Measurements from ENCODE around the gene PTPN2.

PTPN2 gene

DNA sequence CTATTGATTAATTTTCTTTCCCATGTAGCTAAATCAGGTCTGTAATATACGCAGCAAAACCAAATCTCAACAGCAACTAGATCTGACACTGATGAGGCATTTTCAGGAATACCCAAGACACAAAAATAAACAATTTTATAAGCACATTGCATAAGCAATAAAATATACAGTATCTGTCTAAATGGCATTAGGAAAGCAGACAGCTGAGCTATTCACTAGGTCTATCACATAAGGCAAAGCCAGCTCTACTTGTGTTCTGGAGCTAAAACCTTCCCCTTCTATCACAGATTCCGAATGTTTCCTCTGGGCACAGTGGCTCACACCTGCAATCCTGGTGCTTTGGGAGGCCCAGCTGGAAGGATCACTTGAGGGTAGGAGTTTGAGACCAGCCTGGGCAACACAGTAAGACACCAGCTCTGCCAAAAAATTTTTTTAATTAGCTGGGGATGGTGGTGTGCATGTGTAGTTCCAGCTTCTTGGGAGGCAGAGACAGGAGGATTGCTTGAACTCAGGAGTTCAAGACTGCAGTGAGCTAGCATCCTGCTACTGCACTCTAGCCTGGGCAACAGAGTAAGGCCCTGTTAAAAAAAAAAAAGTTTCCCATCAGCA is 21.1 kb downstream of the PTPN2 start:
- no peak for TF ChIP-seq JUND (IDR thresholded peaks at IDR 0.05; ENCODE audit: low read depth)
- in situ Hi-C loops (cut with HindIII; ENCODE audit: low pct_unique_long_range_greater_than_20kb, low sequenced_read_pairs) = no loop called here
- DNase-seq (ENCODE audit: low read depth in 1 of 2, low spot score in 1 of 2) = no peak

DNA sequence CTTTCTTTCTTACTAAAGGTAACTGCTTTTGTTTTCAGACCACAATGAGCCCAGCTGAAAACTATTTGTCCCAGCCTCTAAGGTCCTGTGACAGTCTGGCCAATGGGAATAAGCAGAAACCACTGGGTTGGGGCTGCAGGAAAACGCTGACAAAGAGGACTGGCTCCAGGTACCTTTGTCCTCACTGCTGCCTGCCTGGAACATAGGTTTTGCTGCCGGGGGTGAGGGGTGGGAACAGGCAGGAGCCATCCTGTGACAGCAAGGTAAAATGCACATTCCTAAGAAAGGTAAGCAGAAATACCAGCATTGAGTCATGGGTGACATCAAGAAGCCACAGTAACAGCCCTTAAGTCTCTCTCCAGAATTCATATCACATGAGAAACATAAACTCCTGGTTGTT is 21.6 kb downstream of the PTPN2 start:
- TF ChIP-seq JUND (IDR thresholded peaks at IDR 0.05; ENCODE audit: low read depth) = no peak
- peak in 1 of 2 experiments; percentile 54 for DNase-seq (ENCODE audit: low read depth in 1 of 2, low spot score in 1 of 2)
- in situ Hi-C loops (cut with HindIII; ENCODE audit: low pct_unique_long_range_greater_than_20kb, low sequenced_read_pairs) = no loop called here

GRCh38 chr18:12861637-12862036 is 22.4 kb downstream of the PTPN2 start:
- no peak for TF ChIP-seq JUND (IDR thresholded peaks at IDR 0.05; ENCODE audit: low read depth)
- no peak for DNase-seq (ENCODE audit: low read depth in 1 of 2, low spot score in 1 of 2)
- in situ Hi-C loops (cut with HindIII; ENCODE audit: low pct_unique_long_range_greater_than_20kb, low sequenced_read_pairs) = no loop called here

- in situ Hi-C loops (cut with HindIII; ENCODE audit: low pct_unique_long_range_greater_than_20kb, low sequenced_read_pairs) = no loop called here
- DNase-seq (ENCODE audit: low read depth in 1 of 2, low spot score in 1 of 2) = no peak
- TF ChIP-seq JUND (IDR thresholded peaks at IDR 0.05; ENCODE audit: low read depth) = no peak
Observed at GRCh38 chr18:12860530-12860929, 23.5 kb downstream of the PTPN2 start.

- DNase-seq (ENCODE audit: low read depth in 1 of 2, low spot score in 1 of 2) = no peak
- no peak for TF ChIP-seq JUND (IDR thresholded peaks at IDR 0.05; ENCODE audit: low read depth)
- in situ Hi-C loops (cut with HindIII; ENCODE audit: low pct_unique_long_range_greater_than_20kb, low sequenced_read_pairs) = no loop called here
Observed at GRCh38 chr18:12858991-12859390, 25.0 kb downstream of the PTPN2 start.

- DNase-seq (ENCODE audit: low read depth in 1 of 2, low spot score in 1 of 2) = no peak
- in situ Hi-C loops (cut with HindIII; ENCODE audit: low pct_unique_long_range_greater_than_20kb, low sequenced_read_pairs) = no loop called here
- TF ChIP-seq JUND (IDR thresholded peaks at IDR 0.05; ENCODE audit: low read depth) = no peak
Observed at GRCh38 chr18:12857991-12858544, 26.0 kb downstream of the PTPN2 start.

- no peak for DNase-seq (ENCODE audit: low read depth in 1 of 2, low spot score in 1 of 2)
- in situ Hi-C loops (cut with HindIII; ENCODE audit: low pct_unique_long_range_greater_than_20kb, low sequenced_read_pairs) = no loop called here
- no peak for TF ChIP-seq JUND (IDR thresholded peaks at IDR 0.05; ENCODE audit: low read depth)
Observed at GRCh38 chr18:12857215-12857905, 26.7 kb downstream of the PTPN2 start.

DNA sequence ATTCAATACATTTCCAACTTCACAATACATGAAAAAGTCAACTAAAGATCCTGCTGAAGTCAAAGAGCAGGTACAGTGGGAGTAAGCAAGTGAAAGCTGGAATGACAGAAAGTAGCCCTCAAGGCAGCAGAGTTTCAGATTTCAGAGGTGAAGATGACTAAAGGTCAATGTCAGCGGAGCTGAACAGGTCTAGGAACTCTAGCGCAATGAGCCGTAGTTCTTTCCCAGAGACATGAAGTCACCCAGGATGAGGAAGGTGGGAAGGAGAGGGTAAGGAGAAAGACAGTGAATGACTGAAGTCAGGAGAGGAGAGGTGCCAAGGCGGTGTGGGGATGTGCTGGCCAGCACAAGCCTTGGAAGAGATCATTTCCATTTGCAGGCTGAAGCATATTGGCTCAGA is 28.1 kb downstream of the PTPN2 start:
- in situ Hi-C loops (cut with HindIII; ENCODE audit: low pct_unique_long_range_greater_than_20kb, low sequenced_read_pairs) = no loop called here
- no peak for DNase-seq (ENCODE audit: low read depth in 1 of 2, low spot score in 1 of 2)
- TF ChIP-seq JUND (IDR thresholded peaks at IDR 0.05; ENCODE audit: low read depth) = no peak

- no peak for DNase-seq (ENCODE audit: low read depth in 1 of 2, low spot score in 1 of 2)
- in situ Hi-C loops (cut with HindIII; ENCODE audit: low pct_unique_long_range_greater_than_20kb, low sequenced_read_pairs) = no loop called here
- no peak for TF ChIP-seq JUND (IDR thresholded peaks at IDR 0.05; ENCODE audit: low read depth)
Observed at GRCh38 chr18:12852566-12853315, 31.3 kb downstream of the PTPN2 start.

DNA sequence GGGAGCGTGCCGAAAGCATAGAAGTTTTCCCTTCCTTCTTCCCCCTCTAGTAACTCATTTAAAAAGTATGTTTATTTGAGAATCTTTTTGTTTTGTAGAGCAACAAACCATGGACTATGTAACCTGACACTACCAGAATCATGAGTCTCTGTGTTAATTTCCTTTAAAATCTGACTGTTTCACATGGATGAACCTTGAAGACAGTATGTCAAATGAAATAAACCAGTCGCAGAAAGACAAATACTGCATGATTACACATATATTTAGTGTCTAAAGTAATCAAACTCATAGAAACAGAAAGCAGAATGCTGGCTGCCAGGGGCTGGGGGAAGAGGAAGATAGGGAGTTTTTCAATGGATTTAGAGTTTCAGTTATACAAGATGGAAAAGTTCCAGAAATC is 32.3 kb downstream of the PTPN2 start:
- TF ChIP-seq JUND (IDR thresholded peaks at IDR 0.05; ENCODE audit: low read depth) = no peak
- in situ Hi-C loops (cut with HindIII; ENCODE audit: low pct_unique_long_range_greater_than_20kb, low sequenced_read_pairs) = no loop called here
- DNase-seq (ENCODE audit: low read depth in 1 of 2, low spot score in 1 of 2) = no peak

- DNase-seq (ENCODE audit: low read depth in 1 of 2, low spot score in 1 of 2) = peak in 1 of 2 experiments; percentile 82
- TF ChIP-seq JUND (IDR thresholded peaks at IDR 0.05; ENCODE audit: low read depth) = no peak
- in situ Hi-C loops (cut with HindIII; ENCODE audit: low pct_unique_long_range_greater_than_20kb, low sequenced_read_pairs) = no loop called here
Observed at GRCh38 chr18:12849548-12849947, 34.5 kb downstream of the PTPN2 start.

DNA sequence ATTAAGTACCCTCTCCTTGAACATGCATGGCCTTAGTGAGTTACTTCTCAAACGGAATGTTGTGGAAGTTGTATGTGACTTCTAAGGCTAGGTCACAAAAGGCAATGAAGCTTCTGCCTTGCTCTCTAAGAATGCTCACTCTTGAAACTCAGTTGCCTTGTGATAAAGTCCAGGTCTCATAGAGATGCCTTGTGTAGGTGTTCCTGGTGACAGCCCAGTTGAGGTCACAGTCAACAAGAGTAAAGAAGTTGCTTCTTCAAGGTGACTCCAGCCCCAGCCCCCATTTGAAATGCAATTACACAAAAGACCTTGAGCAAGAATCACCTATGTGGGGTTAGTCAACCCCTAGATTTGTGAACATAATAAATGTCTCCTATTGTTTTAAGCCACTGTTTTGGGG is 35.6 kb downstream of the PTPN2 start:
- in situ Hi-C loops (cut with HindIII; ENCODE audit: low pct_unique_long_range_greater_than_20kb, low sequenced_read_pairs) = no loop called here
- TF ChIP-seq JUND (IDR thresholded peaks at IDR 0.05; ENCODE audit: low read depth) = no peak

DNA sequence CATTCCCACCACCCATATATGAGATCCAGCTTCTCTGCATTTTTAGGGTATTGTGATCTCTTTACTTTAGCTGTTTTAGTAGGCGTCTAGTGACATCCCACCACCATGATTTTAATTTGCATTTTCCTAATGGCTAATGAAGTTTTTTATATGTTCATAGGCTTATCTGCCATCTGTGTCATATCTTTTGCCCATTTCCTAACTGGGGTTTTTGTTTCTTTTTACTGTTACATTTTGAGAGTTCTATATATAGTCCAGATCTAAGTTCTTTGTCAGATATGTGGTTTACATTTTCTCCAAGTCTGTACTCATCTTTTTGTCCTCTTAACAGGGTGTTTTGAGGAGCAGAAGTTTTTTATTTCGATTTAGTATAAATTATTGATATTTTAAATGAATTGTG is 39.6 kb downstream of the PTPN2 start:
- in situ Hi-C loops (cut with HindIII; ENCODE audit: low pct_unique_long_range_greater_than_20kb, low sequenced_read_pairs) = no loop called here
- no peak for TF ChIP-seq JUND (IDR thresholded peaks at IDR 0.05; ENCODE audit: low read depth)
- DNase-seq (ENCODE audit: low read depth in 1 of 2, low spot score in 1 of 2) = no peak

More for the DNA sequence above, 35.6 kb downstream of the PTPN2 start:
- DNase-seq (ENCODE audit: low read depth in 1 of 2, low spot score in 1 of 2) = no peak

All from T47D (cell line).